ENCODE data around the gene CLTCL1.

Gene CLTCL1

DNA sequence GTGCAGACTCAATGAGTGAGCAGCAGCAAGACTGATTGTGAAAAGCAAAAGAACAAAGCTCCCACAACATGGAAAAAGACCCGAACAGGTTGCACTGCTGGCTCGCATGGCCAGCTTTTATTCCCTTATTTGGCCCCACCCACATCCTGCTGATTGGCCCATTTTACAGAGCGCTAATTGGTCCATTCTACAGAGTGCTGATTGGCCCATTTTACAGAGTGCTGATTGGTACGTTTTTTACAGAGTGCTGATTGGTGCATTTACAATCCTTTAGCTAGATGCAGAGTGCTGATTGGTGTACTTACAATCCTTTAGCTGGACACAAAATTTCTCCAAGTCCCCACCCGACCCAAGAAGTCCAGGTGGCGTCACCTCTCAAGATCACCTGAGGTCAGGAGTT is 97.6 kb downstream of the CLTCL1 start:
- no peak for DNase-seq

GRCh38 chr22:19187716-19188563 is 103.6 kb downstream of the CLTCL1 start:
- no peak for DNase-seq

- DNase-seq = no peak
These were observed 107.1 kb downstream of the CLTCL1 start for GRCh38 chr22:19184276-19184997.

DNA sequence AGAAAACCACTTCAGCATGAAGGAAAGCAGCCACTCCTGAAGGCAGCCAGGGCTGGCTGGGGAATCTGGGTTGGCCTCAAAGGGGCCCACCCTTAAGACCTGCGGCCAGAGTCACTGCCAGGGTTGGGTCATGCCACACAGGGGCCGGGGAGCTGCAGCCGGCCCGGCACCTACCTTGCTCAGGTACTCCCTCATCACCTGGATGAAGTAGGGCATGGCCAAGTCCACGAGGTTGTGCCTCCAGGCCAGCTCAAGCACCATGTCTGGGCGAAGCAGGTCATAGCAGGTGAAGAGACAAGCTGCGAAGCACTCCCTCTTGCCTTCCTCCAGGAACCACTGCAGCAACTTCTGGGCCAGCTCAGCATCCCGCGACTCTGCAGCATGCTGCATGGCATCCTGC is 108.3 kb downstream of the CLTCL1 start:
- no peak for DNase-seq

DNA sequence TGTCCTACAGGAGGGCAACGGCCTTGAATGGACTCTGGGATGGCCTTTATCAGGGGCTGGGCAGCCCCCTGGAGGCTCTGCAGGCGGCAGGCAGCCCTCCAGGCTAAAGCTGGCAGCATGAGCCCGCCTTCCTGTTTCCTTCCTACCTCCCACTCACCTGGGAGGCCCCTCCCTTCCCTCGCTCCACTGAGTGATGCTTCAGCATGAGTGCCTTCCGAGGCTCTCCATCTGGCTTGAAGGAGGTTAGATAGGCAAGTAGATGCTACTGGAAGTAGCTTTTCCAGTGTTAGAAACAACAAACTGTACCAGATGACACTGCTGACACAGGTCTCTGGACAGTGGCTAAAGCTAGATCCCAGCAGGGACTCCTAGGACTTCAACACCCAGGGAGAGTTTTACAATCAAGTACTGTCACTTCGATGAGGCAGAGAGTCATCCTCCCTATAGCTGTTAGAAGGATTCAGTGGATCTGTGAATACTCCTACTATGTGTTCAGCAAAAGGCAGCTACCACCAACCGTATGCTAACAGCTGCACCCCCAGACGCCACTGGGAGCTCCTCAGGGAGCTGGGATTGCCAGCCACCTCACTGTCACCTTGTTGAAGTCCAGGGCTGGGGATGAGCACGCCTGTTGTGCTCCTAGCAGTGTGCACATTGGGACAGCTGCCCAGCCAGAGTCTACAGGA is 108.9 kb downstream of the CLTCL1 start:
- DNase-seq = no peak

DNA sequence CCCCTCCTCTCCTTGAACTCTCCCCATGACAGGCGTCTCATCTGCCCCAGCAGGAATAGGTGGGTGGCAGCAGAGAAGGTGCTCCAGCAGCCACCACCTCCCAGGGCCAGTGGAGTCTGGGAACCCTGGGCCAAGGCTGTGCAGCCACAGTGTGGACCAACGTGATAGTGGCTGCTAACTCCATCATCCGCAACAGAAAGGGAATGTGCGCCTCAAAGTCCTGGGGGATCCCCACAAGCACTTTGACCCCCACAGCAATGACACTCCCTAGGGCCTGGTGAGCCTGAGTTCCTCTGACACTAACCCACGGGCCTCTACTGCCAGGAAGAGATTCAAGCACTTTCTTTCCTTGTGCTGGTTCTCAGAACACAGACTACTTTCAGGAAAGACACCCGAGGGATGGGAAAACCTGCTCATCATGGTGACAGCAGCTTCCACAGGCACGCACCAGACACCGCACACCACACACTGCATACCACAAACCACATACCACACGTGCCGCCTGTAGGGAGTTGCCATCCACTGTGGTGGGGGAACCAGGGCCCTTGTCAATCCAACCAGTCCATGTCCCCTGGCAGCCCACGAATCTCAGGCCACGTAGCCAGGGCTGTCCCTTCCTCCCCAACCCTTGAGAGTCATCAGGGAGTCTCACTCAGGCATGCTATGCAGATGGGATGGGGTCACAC is 109.6 kb downstream of the CLTCL1 start:
- no peak for DNase-seq

- no peak for DNase-seq
These were observed 110.6 kb downstream of the CLTCL1 start for GRCh38 chr22:19180740-19181410.

- no peak for DNase-seq
These were observed 111.3 kb downstream of the CLTCL1 start for GRCh38 chr22:19180234-19180633.

GRCh38 chr22:19179497-19180048 is 111.9 kb downstream of the CLTCL1 start:
- peak; percentile 54 for DNase-seq

DNA sequence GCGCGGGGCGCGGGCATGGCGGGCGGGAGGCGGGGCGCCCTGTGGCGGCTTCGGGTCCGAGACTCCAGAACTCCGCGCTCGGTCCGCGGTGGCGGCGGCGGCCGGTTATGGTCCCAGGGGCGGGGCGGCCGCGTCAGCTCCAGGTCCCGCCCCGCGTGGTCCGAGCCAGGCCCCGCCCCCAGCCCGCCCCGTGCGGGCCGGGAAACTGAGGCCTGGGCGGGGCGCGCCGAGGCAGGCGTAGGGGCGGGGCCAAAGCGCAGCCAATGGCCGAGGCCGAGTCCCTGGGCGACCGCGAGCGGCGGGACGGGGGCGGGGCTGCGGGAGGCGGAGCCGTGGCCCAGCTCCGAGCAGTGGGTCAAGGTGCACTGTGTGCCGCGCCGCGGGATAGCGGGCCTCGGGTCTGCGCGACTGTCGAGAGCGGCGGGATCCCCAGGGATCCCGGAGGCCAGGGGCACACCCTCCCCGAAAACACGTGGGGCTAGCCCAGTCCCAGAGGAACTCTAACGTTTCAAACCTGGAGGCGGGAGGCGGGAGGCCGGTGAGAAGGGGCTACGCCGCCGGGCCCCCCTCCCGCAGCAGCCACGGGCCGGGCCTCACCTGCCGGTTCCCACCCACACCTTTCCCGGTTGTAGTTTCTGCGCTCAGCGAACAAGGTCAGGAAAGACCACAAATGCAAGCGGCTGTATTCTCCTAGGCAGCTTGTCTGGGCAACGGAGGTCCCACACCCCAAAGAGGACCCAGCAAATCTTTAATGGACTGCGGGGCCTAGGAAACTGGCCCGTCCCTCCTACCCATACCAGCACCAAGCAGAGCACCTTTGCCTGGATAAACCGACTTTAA is 112.6 kb downstream of the CLTCL1 start, which contains the start of gene SLC25A1:
Gene SLC25A1, minus strand, starts transcription at position 80 of the 840 bp plus-strand sequence. Its CDS starts 63 bp downstream, at position 17.
- peak; percentile 25 for DNase-seq

- DNase-seq = no peak
These were observed 113.4 kb downstream of the CLTCL1 start for GRCh38 chr22:19178065-19178656.

DNA sequence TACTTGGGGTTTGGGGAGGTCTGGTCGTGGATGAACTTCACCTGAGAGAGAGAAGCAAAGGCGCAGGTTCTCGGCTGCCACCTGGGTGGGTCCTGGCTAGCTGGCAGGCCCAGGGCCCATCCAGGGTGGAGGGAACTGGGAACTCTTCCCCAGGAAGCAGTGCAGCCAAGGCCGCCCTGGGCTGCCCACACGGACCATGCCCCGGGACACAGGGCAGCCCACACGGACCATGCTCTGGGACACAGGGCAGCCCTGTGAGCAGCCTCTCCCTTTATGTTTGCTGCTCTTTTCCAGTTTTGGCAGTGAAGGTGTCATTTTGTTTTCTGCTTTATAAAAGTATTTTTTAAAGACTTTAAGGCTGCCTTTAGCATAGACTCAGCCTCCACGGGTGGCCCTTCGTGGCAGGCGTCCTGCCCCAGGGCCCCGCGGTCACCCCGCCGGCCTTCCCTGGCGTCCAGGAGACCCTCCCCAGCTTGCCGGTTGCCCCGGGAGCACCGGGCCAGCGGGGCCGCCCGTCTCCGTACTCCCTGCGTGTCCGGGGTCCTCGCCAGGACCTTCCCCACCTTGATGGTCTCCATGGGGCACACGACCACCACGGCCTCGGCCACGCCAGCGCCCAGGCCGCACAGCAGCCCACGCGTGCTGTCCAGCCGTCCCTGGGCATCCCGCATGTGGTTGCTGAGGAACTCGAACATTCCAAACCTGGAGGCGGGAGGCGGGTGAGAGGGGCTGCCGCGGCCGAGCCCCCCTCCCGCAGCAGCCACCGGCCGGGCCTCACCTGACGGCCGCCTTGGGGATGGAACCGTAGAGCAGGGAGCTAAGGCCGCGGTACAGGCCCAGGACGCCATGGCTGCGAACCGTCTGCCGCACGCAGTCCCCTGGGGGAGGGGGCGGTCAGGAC is 114.1 kb downstream of the CLTCL1 start:
- DNase-seq = no peak

DNA sequence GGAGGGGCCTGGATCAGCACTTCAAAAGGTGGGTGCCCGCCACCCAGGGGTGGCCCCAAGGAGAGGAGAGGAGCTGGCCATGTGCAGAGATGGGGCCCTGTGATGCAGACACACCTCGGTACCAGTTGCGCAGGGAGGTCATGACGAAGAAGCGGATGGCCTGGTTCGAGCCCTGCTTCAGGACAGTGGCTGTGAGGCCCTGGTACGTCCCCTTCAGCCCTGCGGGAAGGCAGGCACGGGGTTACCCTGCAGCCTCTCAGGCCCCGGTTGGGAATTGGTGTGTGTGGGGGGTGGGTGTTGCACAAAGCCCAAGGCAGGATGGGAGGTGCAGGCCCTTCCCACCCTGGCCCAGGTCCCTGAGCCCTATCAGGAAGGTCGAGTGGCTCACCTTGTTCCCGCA is 114.8 kb downstream of the CLTCL1 start:
- no peak for DNase-seq

DNA sequence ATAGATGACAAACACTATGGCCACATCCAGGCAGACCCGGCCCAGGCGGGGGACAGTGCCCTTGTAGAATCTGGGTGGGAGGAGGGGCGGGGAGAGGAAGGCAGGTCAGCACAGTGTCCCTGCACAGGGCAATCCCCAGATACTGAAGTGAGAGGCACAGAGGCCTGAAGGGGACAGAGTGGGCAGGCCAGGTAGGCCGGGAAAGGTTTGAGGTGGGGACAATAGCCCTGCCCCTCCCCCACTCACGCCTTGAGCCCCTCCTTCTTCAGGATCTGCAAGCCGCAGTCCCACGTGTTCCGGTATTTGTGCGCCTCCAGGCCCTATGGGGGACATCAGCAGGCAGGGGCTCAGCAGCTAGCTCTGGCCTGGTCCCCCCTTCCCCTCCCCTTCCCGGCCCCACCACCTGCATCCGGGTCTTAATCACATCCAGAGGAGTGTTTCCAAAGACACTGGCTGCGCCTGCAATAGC is 115.3 kb downstream of the CLTCL1 start:
- DNase-seq = no peak

- no peak for DNase-seq
These were observed 115.8 kb downstream of the CLTCL1 start for GRCh38 chr22:19175602-19176174.

DNA sequence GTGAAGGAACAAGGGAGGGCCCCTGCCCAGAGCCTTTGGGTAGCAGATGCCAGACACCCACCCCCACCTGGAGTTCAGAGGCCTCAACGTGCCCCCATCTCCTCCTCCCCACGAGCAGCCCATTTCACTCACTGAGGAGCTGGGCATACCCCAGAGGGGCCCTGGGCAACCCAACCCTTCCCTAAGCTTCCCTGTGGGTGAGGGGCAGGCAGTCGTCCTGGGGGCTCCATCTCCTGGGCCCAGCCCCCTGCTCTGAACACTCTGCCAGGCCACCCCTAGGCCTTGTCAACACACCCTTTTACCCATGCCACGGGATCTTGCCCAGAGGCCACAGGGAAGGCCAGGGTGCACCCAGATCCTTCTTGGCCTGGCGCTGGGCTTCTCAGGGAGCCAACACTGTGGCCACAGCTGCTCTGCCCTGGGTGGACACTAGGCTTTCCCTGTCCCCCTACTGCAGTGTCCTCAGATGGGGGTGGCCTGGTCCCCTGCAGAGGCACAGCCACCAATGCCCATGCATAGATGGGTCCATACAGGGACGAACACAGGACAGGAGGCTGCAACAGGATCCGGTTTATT is 116.4 kb downstream of the CLTCL1 start:
- no peak for DNase-seq

DNA sequence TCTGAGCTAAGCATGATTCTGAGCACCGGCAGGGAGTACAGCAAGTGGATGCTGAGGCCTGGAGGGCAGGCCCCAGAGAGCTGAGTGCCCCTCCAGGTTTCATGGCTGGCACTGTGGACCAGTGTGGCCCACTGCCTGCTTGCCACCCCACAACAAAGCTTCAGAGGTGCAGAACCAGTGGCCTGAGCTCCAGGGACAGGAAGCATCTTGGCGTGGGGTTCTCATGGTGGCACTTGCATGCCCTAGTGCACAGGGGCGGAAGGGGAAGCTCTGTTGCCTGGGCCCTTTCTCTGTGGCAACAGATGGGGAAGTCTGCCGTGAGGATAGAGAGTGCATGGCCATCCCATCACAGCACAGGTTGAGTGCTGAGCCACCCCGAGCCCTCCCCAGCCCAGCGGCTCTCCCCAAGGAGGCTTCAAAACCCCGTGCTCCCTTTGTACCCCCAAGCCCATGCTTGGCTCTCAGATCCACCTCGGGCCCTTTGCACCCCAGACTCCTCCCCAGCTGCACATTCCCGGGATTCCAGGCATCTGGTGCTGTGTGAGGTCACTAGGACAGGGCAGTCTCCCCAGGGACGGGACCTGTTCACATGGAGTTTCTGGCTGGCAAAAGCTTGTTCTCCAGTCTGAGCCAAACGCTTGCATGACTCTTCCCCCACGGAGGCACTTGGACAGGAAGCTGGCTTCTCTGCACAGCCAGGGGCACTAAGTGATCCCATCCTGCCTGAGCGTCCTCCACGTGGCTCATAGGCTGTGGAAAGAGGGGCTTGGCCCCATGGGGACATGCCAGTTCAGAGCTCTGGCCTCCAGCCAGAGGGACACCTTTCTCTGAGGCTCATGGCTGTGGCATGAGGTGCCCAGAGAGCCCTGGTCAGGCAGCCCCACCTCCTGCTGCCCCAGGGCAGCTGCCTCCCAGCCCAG is 117.2 kb downstream of the CLTCL1 start:
- no peak for DNase-seq
